Measurements from ENCODE around the gene MRPL40. TPM values are rescaled to one million over a fixed set of nuclear protein-coding genes. Genes with fewer than 3 reads are reported as not detected.

MRPL40 gene
- total RNA-seq, 4 donors from 2014 or later = 7.0 to 27.2 (median 10.2) TPM

- Histone ChIP-seq H3K4me1 (no peaks in the 10 kb centered on the region), H3K27me3 (no peaks in the 10 kb centered on the region), H3K36me3 (peaks cover 0 to 63% (median 6%) of the 10 kb centered on the region in 3 donors), H3K4me3 (no peak overlapping the region), H3K27ac (no peak overlapping the region), H3K9me3 (no peaks in the 10 kb centered on the region)
- no peak for DNase-seq
- TF ChIP-seq CTCF (IDR thresholded peaks at IDR 0.05) (no peak), POLR2A (IDR thresholded peaks at IDR 0.05) (no peak)
Measured at GRCh38 chr22:19401483-19401882, 30.9 kb upstream of the MRPL40 start.

GRCh38 chr22:19402642-19403191, 29.6 kb upstream of the MRPL40 start:
- peaks cover 0 to 61% (median 6%) of the 10 kb centered on the region in 3 donors for H3K36me3 ChIP-seq
- DNase-seq = no peak
- H3K27me3 ChIP-seq = no peaks in the 10 kb centered on the region
- H3K27ac ChIP-seq = no peak overlapping the region
- H3K9me3 ChIP-seq = no peaks in the 10 kb centered on the region
- TF ChIP-seq POLR2A (IDR thresholded peaks at IDR 0.05) (no peak), CTCF (IDR thresholded peaks at IDR 0.05) (no peak)
- H3K4me1 ChIP-seq = no peaks in the 10 kb centered on the region
- H3K4me3 ChIP-seq = no peak overlapping the region

GRCh38 chr22:19404676-19405075, 27.7 kb upstream of the MRPL40 start:
- TF ChIP-seq POLR2A (IDR thresholded peaks at IDR 0.05) (no peak), CTCF (IDR thresholded peaks at IDR 0.05) (no peak)
- no peak for DNase-seq
- Histone ChIP-seq H3K9me3 (no peaks in the 10 kb centered on the region), H3K36me3 (peaks cover 0 to 61% (median 6%) of the 10 kb centered on the region in 3 donors), H3K4me3 (no peak overlapping the region), H3K4me1 (no peaks in the 10 kb centered on the region), H3K27me3 (no peaks in the 10 kb centered on the region), H3K27ac (no peak overlapping the region)

- no peak overlapping the region for H3K4me3 ChIP-seq
- no peaks in the 10 kb centered on the region for H3K27me3 ChIP-seq
- H3K36me3 ChIP-seq = peaks cover 0 to 62% (median 6%) of the 10 kb centered on the region in 3 donors
- TF ChIP-seq POLR2A (IDR thresholded peaks at IDR 0.05) = no peak
- no peak for TF ChIP-seq CTCF (IDR thresholded peaks at IDR 0.05)
- no peaks in the 10 kb centered on the region for H3K9me3 ChIP-seq
- no peak overlapping the region for H3K27ac ChIP-seq
- no peaks in the 10 kb centered on the region for H3K4me1 ChIP-seq
- DNase-seq = no peak
Measured at GRCh38 chr22:19405133-19405532, 27.2 kb upstream of the MRPL40 start.

- Histone ChIP-seq H3K27me3 (no peaks in the 10 kb centered on the region), H3K4me1 (no peaks in the 10 kb centered on the region), H3K27ac (no peak overlapping the region), H3K4me3 (no peak overlapping the region), H3K9me3 (no peaks in the 10 kb centered on the region), H3K36me3 (peaks cover 0 to 62% (median 6%) of the 10 kb centered on the region in 3 donors)
- no peak for TF ChIP-seq CTCF (IDR thresholded peaks at IDR 0.05)
- TF ChIP-seq POLR2A (IDR thresholded peaks at IDR 0.05) = no peak
- DNase-seq = no peak
Measured at GRCh38 chr22:19405652-19406051, 26.7 kb upstream of the MRPL40 start.
